A549 treated with GW870086 at 1 μM for 4 hours (cell line): ENCODE measurements around the gene ARIH1. TPM values are rescaled to one million over a fixed set of nuclear protein-coding genes. Genes with fewer than 3 reads are reported as not detected.

Experiments
- total RNA-seq: library from RNA; stranded (reverse); fragments of 200-300 nt; extraction: Qiagen RNA extraction; gene quantifications from 5 replicates; pipeline ENCODE4 v1.2.3, GENCODE V29; 2022; ENCODE audit warnings: low read depth

Gene ARIH1, protein sequence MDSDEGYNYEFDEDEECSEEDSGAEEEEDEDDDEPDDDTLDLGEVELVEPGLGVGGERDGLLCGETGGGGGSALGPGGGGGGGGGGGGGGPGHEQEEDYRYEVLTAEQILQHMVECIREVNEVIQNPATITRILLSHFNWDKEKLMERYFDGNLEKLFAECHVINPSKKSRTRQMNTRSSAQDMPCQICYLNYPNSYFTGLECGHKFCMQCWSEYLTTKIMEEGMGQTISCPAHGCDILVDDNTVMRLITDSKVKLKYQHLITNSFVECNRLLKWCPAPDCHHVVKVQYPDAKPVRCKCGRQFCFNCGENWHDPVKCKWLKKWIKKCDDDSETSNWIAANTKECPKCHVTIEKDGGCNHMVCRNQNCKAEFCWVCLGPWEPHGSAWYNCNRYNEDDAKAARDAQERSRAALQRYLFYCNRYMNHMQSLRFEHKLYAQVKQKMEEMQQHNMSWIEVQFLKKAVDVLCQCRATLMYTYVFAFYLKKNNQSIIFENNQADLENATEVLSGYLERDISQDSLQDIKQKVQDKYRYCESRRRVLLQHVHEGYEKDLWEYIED
- 48.5 to 79.2 TPM (median 73.8 TPM) in 5 replicates for total RNA-seq

DNA sequence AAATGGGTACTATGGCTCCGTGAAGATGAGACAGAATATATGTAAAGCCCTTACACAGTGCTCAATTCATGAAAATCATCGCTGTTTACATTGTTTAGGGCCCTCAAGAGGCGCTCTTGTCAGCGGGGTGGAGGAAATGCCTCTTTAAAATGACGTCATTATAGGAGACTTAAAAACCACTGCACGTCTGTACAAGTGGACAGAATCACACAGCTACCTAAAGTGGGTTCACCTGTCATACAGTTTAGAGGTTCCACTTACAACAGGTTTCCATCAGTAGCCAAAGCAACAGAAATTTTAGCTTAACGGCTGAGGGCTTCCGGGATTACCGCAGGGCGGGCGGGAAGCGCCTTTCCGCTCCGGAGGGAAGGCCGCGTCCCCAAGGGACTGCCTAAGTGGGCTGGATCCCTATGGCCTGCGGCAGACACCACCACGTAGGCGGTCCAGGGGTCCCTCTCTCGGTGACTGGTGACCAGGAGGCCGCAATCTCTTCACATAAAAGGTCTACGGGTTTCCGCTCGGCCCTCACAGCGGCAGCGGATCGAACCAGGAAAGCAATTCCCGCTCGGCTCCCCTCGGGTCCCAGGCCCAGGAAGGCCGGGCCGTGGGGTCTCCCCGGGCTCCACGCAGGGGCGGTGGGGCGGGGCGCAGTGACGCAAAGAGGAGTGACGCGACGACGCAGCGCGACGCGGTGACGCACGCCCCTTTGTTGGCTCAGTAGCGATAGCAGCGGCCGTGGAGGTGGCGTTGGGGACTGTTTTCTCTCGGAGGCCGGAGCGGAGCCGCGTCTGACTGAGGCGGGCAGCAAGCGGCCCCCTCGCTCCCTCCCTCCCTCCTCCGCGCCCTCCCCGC is at the start of gene ARIH1:
Gene ARIH1, plus strand, starts transcription at position 717 of the 852 bp plus-strand sequence. CDS start 310 bp downstream, outside the sequence.

Other genes starting within 250 kb of the ARIH1 start
- gene PKM, start 243.1 kb upstream of the ARIH1 start, total RNA-seq, result 2,891 to 3,252 TPM (median 3,147 TPM) in 5 replicates
- gene PARP6, start 201.8 kb upstream of the ARIH1 start, total RNA-seq, result 48.2 to 63.2 TPM (median 62.4 TPM) in 5 replicates
- gene CELF6, start 154.2 kb upstream of the ARIH1 start, total RNA-seq, result 0.11 to 0.24 TPM (median 0.16 TPM) in 5 replicates
- gene HEXA, start 98.3 kb upstream of the ARIH1 start, total RNA-seq, result 131 to 157 TPM (median 152 TPM) in 5 replicates
- not detected in 5 replicates for gene TMEM202, start 76.0 kb upstream of the ARIH1 start, total RNA-seq
- gene GOLGA6B, start 180.4 kb downstream of the ARIH1 start, total RNA-seq, result 0.08 TPM in 1 of 5 replicates, not detected in the others
- gene HIGD2B, start 211.9 kb downstream of the ARIH1 start, total RNA-seq, result not detected in 5 replicates
- 14.4 to 18.8 TPM (median 17.8 TPM) in 5 replicates for gene BBS4, start 211.9 kb downstream of the ARIH1 start, total RNA-seq